ENCODE measurements around the gene SLC6A18. TPM values are rescaled to one million over a fixed set of nuclear protein-coding genes. Genes with fewer than 3 reads are reported as not detected.
A peak's percentile ranks its signal among the peaks of the same experiment; 100 is the strongest.

The SLC6A18 gene
- polyA plus RNA-seq, 10 donors = not detected

GRCh38 chr5:1202798-1203185 lies 22.4 kb upstream of the SLC6A18 start:
- DNase-seq = no peak

- no peak for DNase-seq
Measured at GRCh38 chr5:1203311-1203967, 21.7 kb upstream of the SLC6A18 start.

GRCh38 chr5:1203968-1204692 lies 21.1 kb upstream of the SLC6A18 start:
- no peak for DNase-seq

GRCh38 chr5:1204693-1205242 lies 20.4 kb upstream of the SLC6A18 start:
- DNase-seq = peak; percentile 19 to 57 (median 44)

GRCh38 chr5:1205255-1206180 lies 19.7 kb upstream of the SLC6A18 start:
- no peak for DNase-seq

GRCh38 chr5:1206521-1207412 lies 18.4 kb upstream of the SLC6A18 start:
- DNase-seq = no peak

GRCh38 chr5:1207555-1207954 lies 17.6 kb upstream of the SLC6A18 start:
- no peak for DNase-seq

GRCh38 chr5:1208221-1208742 lies 16.9 kb upstream of the SLC6A18 start:
- DNase-seq = no peak

- DNase-seq = peak in 2 of 3 donors; percentile 10 to 51
Measured at GRCh38 chr5:1208743-1209488, 16.3 kb upstream of the SLC6A18 start.

- no peak for DNase-seq
Measured at GRCh38 chr5:1209489-1209852, 15.7 kb upstream of the SLC6A18 start.

GRCh38 chr5:1209896-1210776 lies 15.0 kb upstream of the SLC6A18 start:
- no peak for DNase-seq

- DNase-seq = no peak
Measured at GRCh38 chr5:1210832-1211251, 14.3 kb upstream of the SLC6A18 start.

GRCh38 chr5:1211701-1212100 lies 13.5 kb upstream of the SLC6A18 start:
- no peak for DNase-seq

GRCh38 chr5:1212271-1212670 lies 12.9 kb upstream of the SLC6A18 start:
- no peak for DNase-seq

GRCh38 chr5:1212881-1213280 lies 12.3 kb upstream of the SLC6A18 start:
- DNase-seq = no peak

GRCh38 chr5:1213508-1214162 lies 11.5 kb upstream of the SLC6A18 start:
- DNase-seq = no peak

- DNase-seq = no peak
Measured at GRCh38 chr5:1214163-1214935, 10.8 kb upstream of the SLC6A18 start.

GRCh38 chr5:1214936-1215220 lies 10.3 kb upstream of the SLC6A18 start:
- no peak for DNase-seq

Data from muscle of back (tissue), 11 donors.